ENCODE data around the gene CFAP58.

CFAP58 gene

DNA sequence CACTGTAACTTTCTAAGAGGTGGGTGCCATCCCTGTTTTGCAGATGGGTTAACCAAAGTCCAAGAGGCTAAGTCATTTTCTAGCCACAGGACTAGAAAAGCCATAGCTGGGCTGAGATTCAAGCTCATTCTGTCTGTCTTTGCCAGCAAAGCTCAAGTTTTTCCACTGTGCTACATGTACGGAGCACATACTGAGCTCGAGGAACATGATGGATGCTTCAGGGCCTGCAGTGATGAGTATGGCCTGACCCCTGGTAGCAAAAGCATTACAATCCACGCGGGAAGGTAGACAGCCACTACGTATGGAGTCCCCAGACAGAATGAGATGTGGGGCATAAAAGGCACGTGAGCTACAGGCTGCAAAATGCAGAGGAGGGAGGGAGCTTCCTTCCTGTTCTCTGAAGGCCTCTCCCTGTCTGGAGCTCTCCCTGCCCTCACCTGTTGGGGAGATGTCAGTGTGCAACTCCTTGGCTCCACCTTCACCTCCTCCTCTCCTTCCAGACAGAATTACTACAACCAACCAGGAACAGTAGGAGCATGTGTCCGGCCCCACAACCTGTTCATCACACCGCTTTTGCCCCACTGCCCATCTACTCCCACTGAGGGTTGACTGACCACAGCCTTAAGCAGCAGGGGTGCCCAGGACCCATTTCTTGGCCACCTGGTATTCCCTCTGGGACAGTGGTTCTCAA is 31.8 kb upstream of the CFAP58 start:
- no peak for DNase-seq (ENCODE audit: low spot score)
- in situ Hi-C loops (cut with MboI; ENCODE audit: low sequenced_read_pairs, unreplicated experiment), result no loop called here
- TF ChIP-seq, protein P1, sequence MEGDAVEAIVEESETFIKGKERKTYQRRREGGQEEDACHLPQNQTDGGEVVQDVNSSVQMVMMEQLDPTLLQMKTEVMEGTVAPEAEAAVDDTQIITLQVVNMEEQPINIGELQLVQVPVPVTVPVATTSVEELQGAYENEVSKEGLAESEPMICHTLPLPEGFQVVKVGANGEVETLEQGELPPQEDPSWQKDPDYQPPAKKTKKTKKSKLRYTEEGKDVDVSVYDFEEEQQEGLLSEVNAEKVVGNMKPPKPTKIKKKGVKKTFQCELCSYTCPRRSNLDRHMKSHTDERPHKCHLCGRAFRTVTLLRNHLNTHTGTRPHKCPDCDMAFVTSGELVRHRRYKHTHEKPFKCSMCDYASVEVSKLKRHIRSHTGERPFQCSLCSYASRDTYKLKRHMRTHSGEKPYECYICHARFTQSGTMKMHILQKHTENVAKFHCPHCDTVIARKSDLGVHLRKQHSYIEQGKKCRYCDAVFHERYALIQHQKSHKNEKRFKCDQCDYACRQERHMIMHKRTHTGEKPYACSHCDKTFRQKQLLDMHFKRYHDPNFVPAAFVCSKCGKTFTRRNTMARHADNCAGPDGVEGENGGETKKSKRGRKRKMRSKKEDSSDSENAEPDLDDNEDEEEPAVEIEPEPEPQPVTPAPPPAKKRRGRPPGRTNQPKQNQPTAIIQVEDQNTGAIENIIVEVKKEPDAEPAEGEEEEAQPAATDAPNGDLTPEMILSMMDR (IDR thresholded peaks at IDR 0.05; ENCODE audit: borderline replicate concordance, control extremely low read depth, extremely low read depth, insufficient read depth, missing control alignments), result no peak

DNA sequence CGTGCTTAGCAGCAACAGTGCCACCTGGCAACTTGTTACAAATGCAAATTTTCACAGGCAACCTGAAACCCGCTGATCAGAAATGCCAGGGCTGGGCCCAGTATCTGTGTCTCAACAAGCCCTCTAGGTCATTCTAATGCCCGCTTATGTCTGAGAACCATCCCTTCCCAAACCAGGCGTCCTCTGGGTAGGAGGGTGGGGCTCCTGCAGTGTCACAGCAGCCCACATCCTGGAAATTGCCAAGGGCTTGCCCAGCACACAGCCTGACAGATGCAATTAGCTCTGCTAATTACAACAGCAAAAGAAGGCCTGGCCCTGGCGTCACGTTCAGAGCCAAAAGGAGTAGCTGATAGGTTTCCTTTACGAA is 31.2 kb upstream of the CFAP58 start:
- TF ChIP-seq, protein P1 (IDR thresholded peaks at IDR 0.05; ENCODE audit: borderline replicate concordance, control extremely low read depth, extremely low read depth, insufficient read depth, missing control alignments), result no peak
- no peak for DNase-seq (ENCODE audit: low spot score)
- in situ Hi-C loops (cut with MboI; ENCODE audit: low sequenced_read_pairs, unreplicated experiment), result no loop called here

DNA sequence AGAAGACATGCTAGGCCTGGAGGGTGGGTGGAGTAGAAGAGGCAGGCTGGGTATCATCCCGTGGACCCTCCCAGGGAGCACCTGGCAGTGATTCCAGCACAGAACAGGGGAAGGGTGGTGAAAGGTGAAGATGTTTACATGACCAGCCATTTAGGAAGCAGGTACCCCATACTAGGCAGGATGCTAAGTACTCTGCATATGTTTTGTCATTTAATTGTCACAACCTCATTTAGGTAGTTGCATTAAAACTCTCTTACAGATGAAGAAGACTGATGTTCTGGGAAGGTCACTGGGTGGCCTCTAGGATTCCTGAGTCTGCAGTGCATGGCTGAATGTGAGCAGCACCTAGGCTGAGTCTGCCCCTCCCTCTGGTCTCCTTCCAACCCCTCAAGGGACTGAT is 30.5 kb upstream of the CFAP58 start:
- DNase-seq (ENCODE audit: low spot score), result no peak
- TF ChIP-seq, protein P1 (IDR thresholded peaks at IDR 0.05; ENCODE audit: borderline replicate concordance, control extremely low read depth, extremely low read depth, insufficient read depth, missing control alignments), result no peak
- in situ Hi-C loops (cut with MboI; ENCODE audit: low sequenced_read_pairs, unreplicated experiment), result no loop called here

DNA sequence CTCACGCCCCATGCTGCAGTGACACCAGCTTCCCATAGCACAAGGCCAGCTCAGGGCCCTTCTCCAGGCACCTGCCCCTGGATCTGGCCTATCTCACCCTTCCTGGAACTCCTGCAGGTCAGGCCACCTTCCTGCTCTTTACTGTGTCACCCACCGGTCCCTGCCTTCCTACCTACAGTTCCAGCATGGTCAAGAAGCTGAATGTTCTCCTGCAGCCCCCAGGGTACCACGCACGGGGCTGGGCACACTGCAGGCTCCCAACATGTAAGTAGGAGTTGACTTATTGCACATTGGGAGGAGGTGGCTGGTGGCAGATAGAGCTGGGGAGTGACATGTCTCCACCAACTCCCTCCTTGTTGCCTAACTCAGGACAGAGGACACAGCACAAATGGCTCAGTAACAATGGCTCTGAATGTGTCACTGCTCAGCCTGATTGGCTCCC is 29.9 kb upstream of the CFAP58 start:
- DNase-seq (ENCODE audit: low spot score), result no peak
- in situ Hi-C loops (cut with MboI; ENCODE audit: low sequenced_read_pairs, unreplicated experiment), result no loop called here
- TF ChIP-seq, protein P1 (IDR thresholded peaks at IDR 0.05; ENCODE audit: borderline replicate concordance, control extremely low read depth, extremely low read depth, insufficient read depth, missing control alignments), result no peak

DNA sequence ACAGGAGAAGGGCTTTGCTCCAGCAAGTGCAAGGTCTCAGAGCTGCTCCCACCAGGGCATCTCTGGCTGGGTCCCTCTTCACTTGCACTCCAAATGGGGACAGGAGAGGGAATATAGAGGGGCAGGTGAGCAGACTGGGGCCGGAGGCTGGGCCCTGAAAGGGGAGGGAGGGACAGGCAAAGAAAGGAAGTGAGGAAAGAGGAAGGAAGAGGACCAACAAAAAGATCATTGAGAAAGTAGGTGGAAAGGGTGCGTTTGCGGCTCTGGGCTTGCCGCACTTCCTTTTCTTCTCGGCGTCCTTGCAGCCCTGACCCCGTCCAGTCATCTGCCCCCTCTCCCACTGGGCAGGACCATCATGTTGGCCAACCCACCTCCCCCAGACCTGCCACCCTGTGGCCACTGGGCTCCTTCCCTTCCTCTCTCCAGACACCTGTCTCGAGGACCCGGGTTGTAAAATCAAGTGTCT is 29.4 kb upstream of the CFAP58 start:
- DNase-seq (ENCODE audit: low spot score), result no peak

DNA sequence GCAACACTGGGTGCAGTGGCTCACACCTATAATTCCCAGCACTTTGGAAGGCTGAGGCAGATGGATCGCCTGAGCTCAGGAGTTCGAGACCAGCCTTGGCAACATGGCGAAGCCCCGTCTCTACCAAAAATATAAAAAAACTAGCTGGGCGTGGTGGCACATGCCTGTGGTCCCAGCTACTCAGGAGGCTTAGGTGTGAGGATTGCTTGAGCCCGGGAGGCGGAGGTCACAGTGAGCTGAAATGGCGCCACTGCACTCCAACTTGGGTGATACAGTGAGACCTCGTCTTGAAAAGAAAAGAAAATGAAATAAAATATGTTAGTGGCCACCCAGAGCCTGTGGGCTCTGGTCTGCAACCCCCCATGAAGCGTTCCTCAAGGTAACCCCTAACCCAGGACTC is 28.7 kb upstream of the CFAP58 start:
- TF ChIP-seq, protein P1 (IDR thresholded peaks at IDR 0.05; ENCODE audit: borderline replicate concordance, control extremely low read depth, extremely low read depth, insufficient read depth, missing control alignments), result no peak
- no peak for DNase-seq (ENCODE audit: low spot score)
- in situ Hi-C loops (cut with MboI; ENCODE audit: low sequenced_read_pairs, unreplicated experiment), result no loop called here

More for the DNA sequence above, 29.4 kb upstream of the CFAP58 start:
- in situ Hi-C loops (cut with MboI; ENCODE audit: low sequenced_read_pairs, unreplicated experiment), result no loop called here
- TF ChIP-seq, protein P1 (IDR thresholded peaks at IDR 0.05; ENCODE audit: borderline replicate concordance, control extremely low read depth, extremely low read depth, insufficient read depth, missing control alignments), result no peak

Measured in GM13976 (cell line).